Measurements from ENCODE around the gene RRBP1.

RRBP1 gene

GRCh38 chr20:17568972-17569521, 113.0 kb downstream of the RRBP1 start:
- DNase-seq: no peak

- no peak for DNase-seq
These were observed 113.8 kb downstream of the RRBP1 start for GRCh38 chr20:17568045-17568788.

GRCh38 chr20:17566345-17566744, 115.7 kb downstream of the RRBP1 start:
- DNase-seq: no peak

GRCh38 chr20:17565169-17565845, 116.7 kb downstream of the RRBP1 start:
- DNase-seq: no peak
